Astrocyte of the spinal cord (primary cell): ENCODE results near the gene CRIM1.

Experiments
- DNase-seq: peaks from one replicate; pipeline ENCODE4 v3.0.0; 2011; ENCODE audit warnings: low read depth, low spot score
- H3K4me3 ChIP-seq: 2 replicates; pipeline ENCODE4 v1.5.1; 2011; ENCODE audit warnings: low read depth, mild to moderate bottlenecking, low read length, moderate library complexity
- in situ Hi-C: cut with HindIII; loops from 2 replicates; pipeline ENCODE4 v1.10.0; 2017; ENCODE audit warnings: low sequenced_read_pairs
- TF ChIP-seq, protein P1 (sequence below): IDR thresholded peaks from 2 replicates; pipeline ENCODE4 v1.5.1; 2012; ENCODE audit warnings: low read depth, mild to moderate bottlenecking, low read length, inconsistent platforms

CRIM1 gene

DNA sequence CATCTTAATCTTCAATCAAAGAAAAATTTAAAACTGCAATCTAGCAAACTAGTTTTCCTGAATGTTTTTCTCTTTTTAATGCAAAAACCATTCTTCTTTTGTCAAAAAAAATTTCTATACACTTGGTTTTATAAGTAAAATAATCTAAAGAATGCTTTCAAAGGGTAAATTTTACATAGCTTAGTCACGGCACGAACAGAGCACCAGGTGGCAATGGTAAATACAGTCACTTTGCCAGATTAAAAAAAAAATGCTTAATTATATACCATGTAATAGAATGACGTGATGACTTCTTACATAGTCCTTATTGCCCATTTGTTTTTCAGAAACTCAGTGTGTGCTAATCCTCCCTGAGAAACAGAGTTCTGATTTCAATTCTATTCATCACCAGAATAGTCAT is 232.0 kb downstream of the CRIM1 start:
- in situ Hi-C loops, result no loop called here
- TF ChIP-seq, protein P1, sequence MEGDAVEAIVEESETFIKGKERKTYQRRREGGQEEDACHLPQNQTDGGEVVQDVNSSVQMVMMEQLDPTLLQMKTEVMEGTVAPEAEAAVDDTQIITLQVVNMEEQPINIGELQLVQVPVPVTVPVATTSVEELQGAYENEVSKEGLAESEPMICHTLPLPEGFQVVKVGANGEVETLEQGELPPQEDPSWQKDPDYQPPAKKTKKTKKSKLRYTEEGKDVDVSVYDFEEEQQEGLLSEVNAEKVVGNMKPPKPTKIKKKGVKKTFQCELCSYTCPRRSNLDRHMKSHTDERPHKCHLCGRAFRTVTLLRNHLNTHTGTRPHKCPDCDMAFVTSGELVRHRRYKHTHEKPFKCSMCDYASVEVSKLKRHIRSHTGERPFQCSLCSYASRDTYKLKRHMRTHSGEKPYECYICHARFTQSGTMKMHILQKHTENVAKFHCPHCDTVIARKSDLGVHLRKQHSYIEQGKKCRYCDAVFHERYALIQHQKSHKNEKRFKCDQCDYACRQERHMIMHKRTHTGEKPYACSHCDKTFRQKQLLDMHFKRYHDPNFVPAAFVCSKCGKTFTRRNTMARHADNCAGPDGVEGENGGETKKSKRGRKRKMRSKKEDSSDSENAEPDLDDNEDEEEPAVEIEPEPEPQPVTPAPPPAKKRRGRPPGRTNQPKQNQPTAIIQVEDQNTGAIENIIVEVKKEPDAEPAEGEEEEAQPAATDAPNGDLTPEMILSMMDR, result no peak
- no peak overlapping the region for H3K4me3 ChIP-seq
- DNase-seq, result no peak

DNA sequence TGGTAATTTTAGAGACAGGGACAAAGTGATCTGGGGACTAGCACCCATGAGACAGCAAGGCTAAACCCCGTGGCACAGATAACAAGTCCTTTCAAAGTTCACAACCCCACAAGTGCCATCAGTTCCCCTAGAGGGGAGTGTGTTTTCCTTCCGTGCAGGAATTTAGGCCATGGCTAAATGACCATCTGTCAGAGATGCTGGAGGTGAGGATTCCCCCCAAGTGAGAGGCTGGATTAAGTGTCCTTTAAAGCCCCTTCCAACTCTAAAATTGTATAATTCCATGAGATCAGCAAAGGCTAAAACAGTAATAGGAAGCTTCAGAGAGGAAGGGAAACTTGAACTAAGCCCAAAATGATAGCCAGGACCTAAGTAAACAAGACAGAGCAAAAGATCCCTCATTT is 233.7 kb downstream of the CRIM1 start:
- DNase-seq, result no peak
- H3K4me3 ChIP-seq, result no peak overlapping the region
- in situ Hi-C loops, result no loop called here
- TF ChIP-seq, protein P1, result no peak

DNA sequence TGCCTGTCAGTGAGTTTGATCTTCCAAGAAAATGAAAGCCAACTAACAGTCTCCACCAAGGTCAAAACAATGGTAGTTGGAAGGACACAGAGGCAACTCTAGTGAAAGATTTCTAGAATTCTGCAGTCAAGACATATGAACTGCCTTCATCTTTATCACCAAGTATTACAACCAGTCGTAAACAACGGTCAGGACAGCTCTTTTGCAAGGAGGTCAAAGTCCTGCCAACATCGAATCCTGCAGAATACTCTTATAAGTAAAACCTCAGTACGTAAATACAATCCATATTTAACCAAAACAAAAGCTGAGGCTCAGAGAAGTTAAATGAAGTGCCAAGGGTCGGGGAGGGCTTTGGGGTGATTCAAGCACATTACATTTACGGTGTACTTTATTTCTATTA is 239.3 kb downstream of the CRIM1 start:
- TF ChIP-seq, protein P1, result no peak
- in situ Hi-C loops, result no loop called here
- no peak for DNase-seq
- H3K4me3 ChIP-seq, result no peak overlapping the region

DNA sequence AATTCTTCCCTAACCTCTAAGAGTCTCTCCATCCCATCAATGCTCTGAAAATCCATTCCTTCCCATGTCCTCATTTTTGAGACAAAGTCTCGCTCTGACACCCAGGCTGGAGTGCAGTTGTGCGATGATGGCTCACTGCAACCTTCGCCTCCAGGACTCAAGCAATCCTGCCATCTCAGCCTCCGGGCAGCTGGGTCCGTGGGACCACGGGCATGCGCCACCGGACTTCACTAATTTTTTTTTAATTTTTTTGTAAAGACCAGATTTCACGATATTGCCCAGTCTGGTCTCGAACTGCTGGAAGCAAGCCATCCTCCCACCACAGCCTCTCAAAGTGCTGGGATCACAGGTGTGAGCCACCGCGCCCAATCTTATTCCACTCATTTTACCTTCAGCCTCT is 240.8 kb downstream of the CRIM1 start:
- in situ Hi-C loops, result no loop called here
- TF ChIP-seq, protein P1, result no peak
- peak overlapping the region; percentile 58 for H3K4me3 ChIP-seq
- no peak for DNase-seq

DNA sequence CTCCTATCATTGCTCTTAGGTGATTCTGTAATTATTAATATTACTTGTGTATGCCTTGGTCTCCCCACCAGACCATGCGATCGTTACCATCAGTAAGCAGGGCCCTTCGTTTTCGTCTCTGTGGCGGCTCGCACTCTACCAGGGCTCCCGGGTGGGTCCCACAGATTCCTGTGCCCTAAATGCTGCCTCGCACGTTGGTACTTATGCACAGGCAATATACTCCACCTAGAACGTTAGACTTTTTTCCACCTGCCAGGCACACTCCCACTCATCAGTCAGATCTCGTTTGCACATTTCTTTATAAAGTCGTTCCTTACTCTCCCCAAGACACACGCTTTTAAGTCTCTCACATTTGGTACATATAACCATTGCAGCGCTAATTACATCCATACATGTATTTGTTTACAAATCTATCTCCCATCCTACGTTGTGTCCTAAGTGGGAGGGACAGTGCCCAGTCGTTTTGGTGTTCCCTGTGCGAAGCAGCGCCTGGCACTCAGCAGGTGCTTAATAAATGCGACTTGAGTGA is 241.5 kb downstream of the CRIM1 start:
- TF ChIP-seq, protein P1, result no peak
- H3K4me3 ChIP-seq, result peak overlapping the region; percentile 58
- in situ Hi-C loops, result no loop called here
- DNase-seq, result no peak

DNA sequence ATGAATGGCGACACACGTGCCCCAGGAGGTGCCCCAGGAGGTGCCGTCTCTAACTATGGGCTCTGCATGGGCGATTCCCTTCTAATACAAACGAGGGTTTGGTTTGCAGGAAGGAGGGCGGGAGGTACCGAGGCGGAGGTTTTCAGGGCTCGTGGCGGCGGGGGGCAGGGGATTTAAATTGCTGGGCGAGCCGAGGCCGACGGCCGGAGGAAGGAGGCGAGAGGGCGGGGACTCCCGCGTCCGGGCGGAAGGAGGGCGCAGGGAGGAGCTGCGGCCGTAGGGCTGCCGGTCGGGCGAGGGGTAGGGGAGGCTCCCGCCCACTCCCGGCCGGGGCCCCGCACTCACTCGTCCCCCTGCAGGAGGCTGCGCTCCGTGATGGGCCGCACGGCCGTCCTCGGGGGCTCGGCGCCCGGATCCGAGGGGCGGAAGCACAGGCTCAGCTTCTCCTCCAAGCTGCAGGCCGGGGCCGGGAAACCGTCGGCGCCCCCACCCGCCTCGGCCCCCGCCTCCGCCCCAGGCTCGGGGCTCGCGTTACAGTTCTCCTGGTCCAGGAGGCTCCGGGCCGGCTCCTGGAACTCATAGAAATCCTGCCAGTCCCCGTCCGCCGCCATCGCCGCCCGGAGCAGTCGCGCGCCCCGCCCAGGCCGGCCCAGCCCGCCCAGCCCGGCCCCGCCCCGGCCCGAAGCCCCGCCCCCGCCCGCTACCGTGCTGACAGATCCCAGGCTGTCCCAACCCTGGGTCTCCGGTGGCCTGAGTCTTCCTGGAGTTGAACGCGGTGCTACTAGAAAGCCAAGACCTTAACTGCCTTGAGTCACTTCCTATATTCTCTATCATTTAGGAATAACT is 242.2 kb downstream of the CRIM1 start, which contains the start of gene FEZ2:
TSS of gene FEZ2 (minus strand) at position 637 of the 846 bp plus-strand sequence. CDS start at position 611, 26 bp downstream.
- in situ Hi-C loops, result no loop called here
- H3K4me3 ChIP-seq, result peak within 1 kb of the TSS; percentile 58
- TF ChIP-seq, protein P1, result no peak
- DNase-seq, result peak; percentile 79
